CD4-positive, alpha-beta T cell (primary cell): ENCODE results near the gene TMEM69. TPM values are rescaled to one million over a fixed set of nuclear protein-coding genes. Genes with fewer than 3 reads are reported as not detected.

Source experiments
- ATAC-seq: fragments of 200-7000 bp; cut with Tn5 transposase; one replicate; pipeline ENCODE4 v1.10.0; 2022; ENCODE audit warnings: mild to moderate bottlenecking; ENCODE audit not compliant: poor library complexity
- CTCF ChIA-PET: fragments of 350-600 bp; sonication (Branson Sonifier 250); formaldehyde crosslinking; loops from one replicate; lab custom pipeline; 2021; ENCODE audit warnings: antibody characterized with exemption, inconsistent platforms; lab: Charles Lee
- POLR2A ChIA-PET: fragments of 350-600 bp; sonication (Branson Sonifier 250); formaldehyde crosslinking; loops from one replicate; lab custom pipeline; 2021; ENCODE audit warnings: antibody characterized with exemption, inconsistent platforms; lab: Charles Lee
- DNase-seq, 14 experiments: peaks; one replicate each; pipeline ENCODE4 v3.0.0-alpha.2; 2013 to 2020; ENCODE audit warnings: mixed read lengths in 2 of 14
- H3K27ac ChIP-seq, 2 donors: one replicate each; pipeline versions ENCODE4 v1.5.1 to v1.7.0; 2013; ENCODE audit warnings: low read length in 2 of 2, low read depth in 1 of 2, mild to moderate bottlenecking in 1 of 2
- H3K27me3 ChIP-seq, 2 experiments: 1 replicate in 1 of 2; 2 replicates in 1 of 2; pipeline versions ENCODE4 v1.6.1 to v1.7.0; 2013; ENCODE audit warnings: low read length in 2 of 2, control low read depth in 1 of 2, mild to moderate bottlenecking in 1 of 2, moderate library complexity in 1 of 2; ENCODE audit not compliant: insufficient read depth in 2 of 2, control insufficient read depth in 1 of 2
- H3K36me3 ChIP-seq: one replicate; pipeline ENCODE4 v1.6.1; 2013; ENCODE audit warnings: low read length, control low read depth; ENCODE audit not compliant: insufficient read depth
- H3K4me1 ChIP-seq: one replicate; pipeline ENCODE4 v1.6.1; 2013; ENCODE audit warnings: low read length, control low read depth; ENCODE audit not compliant: insufficient read depth
- H3K4me3 ChIP-seq: one replicate; pipeline ENCODE4 v1.5.1; 2013; ENCODE audit warnings: mild to moderate bottlenecking, low read length, moderate library complexity
- H3K9me3 ChIP-seq, 2 experiments: 1 replicate in 1 of 2; 2 replicates in 1 of 2; pipeline versions ENCODE4 v1.6.1 to v1.7.0; 2013; ENCODE audit warnings: low read length in 2 of 2, mild to moderate bottlenecking in 2 of 2, control low read depth in 1 of 2, moderate library complexity in 1 of 2; ENCODE audit not compliant: control insufficient read depth in 1 of 2, insufficient read depth in 1 of 2
- H3K27ac Mint-ChIP-seq: one replicate; pipeline ENCODE4 v1.8.0; 2020; ENCODE audit warnings: mixed read lengths
- H3K27me3 Mint-ChIP-seq: one replicate; pipeline ENCODE4 v1.8.0; 2021; ENCODE audit warnings: mixed read lengths
- H3K36me3 Mint-ChIP-seq: one replicate; pipeline ENCODE4 v1.8.0; 2021; ENCODE audit warnings: low read depth, mixed read lengths
- H3K4me1 Mint-ChIP-seq: one replicate; pipeline ENCODE4 v1.8.0; 2021; ENCODE audit warnings: low read depth, mixed read lengths
- H3K4me3 Mint-ChIP-seq: one replicate; pipeline ENCODE4 v1.8.0; 2020; ENCODE audit warnings: mild to moderate bottlenecking, mixed read lengths
- H3K9me3 Mint-ChIP-seq: one replicate; pipeline ENCODE4 v1.8.0; 2020; ENCODE audit warnings: mixed read lengths
- intact Hi-C, 2 experiments: fragments of 100-400 bp; cut with DNase I in 1 of 2; cut with micrococcal nuclease in 1 of 2; formaldehyde crosslinking; loops; one replicate each; pipeline versions ENCODE4 v1.15.1 to v1.9.0; 2023 to 2025; cut with DNase I, micrococcal nuclease
- total RNA-seq, 174 experiments: library from RNA in 2 of 174; stranded (reverse) in 2 of 174; gene quantifications; one replicate each; pipeline ENCODE4 v1.2.3 and lab custom pipeline; 2021 to 2026
- TF ChIP-seq, protein P1 (sequence below): fragments of 200-600 bp; IDR thresholded peaks from one replicate; pipeline ENCODE4 v1.8.0; 2022; ENCODE audit warnings: antibody characterized with exemption, mild to moderate bottlenecking

TMEM69 gene
- total RNA-seq, 2 experiments from 2014 or later = 5.6 to 6.3 TPM

DNA sequence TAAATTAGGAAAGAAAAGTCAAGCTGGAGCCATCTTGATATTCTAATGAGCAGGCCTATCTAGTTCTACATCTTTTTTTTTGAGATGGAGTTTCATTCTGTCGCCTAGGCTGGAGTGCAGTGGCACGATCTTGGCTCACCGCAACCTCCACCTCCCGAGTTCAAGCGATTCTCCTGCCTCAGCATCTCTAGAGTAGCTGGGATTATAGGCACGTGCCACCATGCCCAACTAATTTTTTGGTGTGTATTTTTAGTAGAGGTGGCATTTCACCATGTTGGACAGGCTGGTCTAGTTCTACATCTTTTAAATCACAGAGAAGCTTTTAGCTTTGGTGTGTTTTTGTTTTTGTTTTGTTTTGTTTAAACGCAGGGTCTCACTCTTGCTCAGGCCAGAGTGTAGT lies 6.8 kb downstream of the TMEM69 start:
- H3K36me3 ChIP-seq = peaks cover 47% of the 10 kb centered on the region
- CTCF ChIA-PET = no interaction called here
- TF ChIP-seq, protein P1, sequence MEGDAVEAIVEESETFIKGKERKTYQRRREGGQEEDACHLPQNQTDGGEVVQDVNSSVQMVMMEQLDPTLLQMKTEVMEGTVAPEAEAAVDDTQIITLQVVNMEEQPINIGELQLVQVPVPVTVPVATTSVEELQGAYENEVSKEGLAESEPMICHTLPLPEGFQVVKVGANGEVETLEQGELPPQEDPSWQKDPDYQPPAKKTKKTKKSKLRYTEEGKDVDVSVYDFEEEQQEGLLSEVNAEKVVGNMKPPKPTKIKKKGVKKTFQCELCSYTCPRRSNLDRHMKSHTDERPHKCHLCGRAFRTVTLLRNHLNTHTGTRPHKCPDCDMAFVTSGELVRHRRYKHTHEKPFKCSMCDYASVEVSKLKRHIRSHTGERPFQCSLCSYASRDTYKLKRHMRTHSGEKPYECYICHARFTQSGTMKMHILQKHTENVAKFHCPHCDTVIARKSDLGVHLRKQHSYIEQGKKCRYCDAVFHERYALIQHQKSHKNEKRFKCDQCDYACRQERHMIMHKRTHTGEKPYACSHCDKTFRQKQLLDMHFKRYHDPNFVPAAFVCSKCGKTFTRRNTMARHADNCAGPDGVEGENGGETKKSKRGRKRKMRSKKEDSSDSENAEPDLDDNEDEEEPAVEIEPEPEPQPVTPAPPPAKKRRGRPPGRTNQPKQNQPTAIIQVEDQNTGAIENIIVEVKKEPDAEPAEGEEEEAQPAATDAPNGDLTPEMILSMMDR = no peak

DNA sequence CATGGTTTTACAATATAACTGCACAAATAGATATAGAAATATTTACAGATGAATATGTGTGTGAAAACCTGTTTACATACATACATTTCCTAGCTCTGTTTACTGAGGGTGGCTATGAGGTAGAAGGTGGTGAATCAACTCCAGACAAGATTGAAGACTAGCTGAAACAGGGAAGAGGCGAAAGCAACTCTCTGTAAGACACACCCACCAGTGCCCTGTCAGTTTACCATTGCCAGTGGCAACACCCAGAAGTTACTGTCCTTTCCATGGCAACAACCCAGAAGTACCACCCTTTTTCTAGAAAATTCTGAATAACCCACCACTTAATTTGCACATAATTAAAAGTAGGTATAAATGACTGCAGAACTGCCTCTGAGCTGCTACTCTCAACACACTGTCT lies 16.7 kb downstream of the TMEM69 start:
- Histone ChIP-seq H3K27ac (no peak overlapping the region), H3K9me3 (peaks cover 0 to 14% of the 10 kb centered on the region in 2 experiments), H3K36me3 (peaks cover 21% of the 10 kb centered on the region), H3K4me3 (no peak overlapping the region), H3K27me3 (no peaks in the 10 kb centered on the region), H3K4me1 (no peaks in the 10 kb centered on the region)
- ATAC-seq (no peak), DNase-seq (no peak)
- peaks cover 49% of the 10 kb centered on the region for H3K36me3 Mint-ChIP-seq
- no peaks in the 10 kb centered on the region for H3K27me3 Mint-ChIP-seq
- ChIA-PET POLR2A (no interaction called here), CTCF (interaction anchor here (0.6 to 1.4 kb wide), 3 partner anchors 12 to 28 kb away, joined by 3 to 5 read pairs (median 3); no protein-coding TSS in a partner anchor)
- H3K4me3 Mint-ChIP-seq = no peak overlapping the region
- H3K9me3 Mint-ChIP-seq = peaks cover 2% of the 10 kb centered on the region
- H3K4me1 Mint-ChIP-seq = no peaks in the 10 kb centered on the region
- TF ChIP-seq, protein P1 = no peak
- intact Hi-C loops = no loop called here
- H3K27ac Mint-ChIP-seq = no peak overlapping the region

More for the DNA sequence above, 6.8 kb downstream of the TMEM69 start:
- no peaks in the 10 kb centered on the region for H3K4me1 Mint-ChIP-seq
- H3K9me3 Mint-ChIP-seq = no peaks in the 10 kb centered on the region
- no peak overlapping the region for H3K27ac ChIP-seq
- peaks cover 5% of the 10 kb centered on the region for H3K4me1 ChIP-seq
- intact Hi-C loops = loop anchor here in 1 of 2 experiments (5.0 kb wide), 1 partner anchor 502 kb away; the partner anchor contains the start of gene POMGNT1
- H3K4me3 ChIP-seq = no peak overlapping the region
- no peak for DNase-seq
- no peak overlapping the region for H3K4me3 Mint-ChIP-seq
- H3K9me3 ChIP-seq = no peaks in the 10 kb centered on the region
- no peak for ATAC-seq
- no peak overlapping the region for H3K27ac Mint-ChIP-seq
- H3K27me3 ChIP-seq = no peaks in the 10 kb centered on the region
- H3K27me3 Mint-ChIP-seq = no peaks in the 10 kb centered on the region
- H3K36me3 Mint-ChIP-seq = peaks cover 57% of the 10 kb centered on the region
- POLR2A ChIA-PET = interaction anchor here (0.6 to 2.2 kb wide), 3 partner anchors 9 to 392 kb away, joined by 3 to 8 read pairs (median 4); partner anchors contain the start of gene GPBP1L1

DNA sequence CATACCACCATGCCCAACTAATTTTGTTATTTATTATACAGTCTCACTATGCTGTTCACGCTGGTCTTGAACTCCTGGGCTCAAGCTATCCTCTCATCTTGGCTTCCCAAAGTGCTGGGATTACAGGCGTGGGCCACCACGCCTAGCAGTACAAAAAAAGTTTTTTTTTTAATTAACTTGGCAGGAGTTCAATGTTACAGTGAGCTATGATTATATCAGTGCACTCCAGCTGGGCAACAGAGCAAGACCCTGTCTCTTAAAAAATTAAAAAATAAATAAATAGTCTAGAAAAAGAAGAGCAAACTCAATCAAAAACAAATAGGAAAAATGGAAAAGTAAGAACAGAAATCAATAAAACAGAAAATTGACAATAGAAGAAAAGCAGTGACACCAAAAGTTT lies 25.7 kb downstream of the TMEM69 start:
- Mint-ChIP-seq H3K36me3 (peaks cover 65% of the 10 kb centered on the region), H3K27ac (no peak overlapping the region), H3K9me3 (no peaks in the 10 kb centered on the region), H3K27me3 (no peaks in the 10 kb centered on the region), H3K4me1 (no peaks in the 10 kb centered on the region), H3K4me3 (no peak overlapping the region)
- Histone ChIP-seq H3K4me3 (no peak overlapping the region), H3K4me1 (no peaks in the 10 kb centered on the region), H3K27ac (no peak overlapping the region), H3K27me3 (no peaks in the 10 kb centered on the region), H3K36me3 (peaks cover 16% of the 10 kb centered on the region), H3K9me3 (peaks cover 0 to 5% of the 10 kb centered on the region in 2 experiments)
- ChIA-PET CTCF (no interaction called here), POLR2A (interaction anchor here (0.6 kb wide), 2 partner anchors 19 to 299 kb away, joined by 3 to 4 read pairs; no protein-coding TSS in a partner anchor)
- ATAC-seq (no peak), DNase-seq (no peak)
- intact Hi-C loops = no loop called here
- TF ChIP-seq, protein P1 = no peak
